ENCODE data around the gene LTBP1.

Gene LTBP1

GRCh38 chr2:33077311-33077710, 130.6 kb downstream of the LTBP1 start:
- TF ChIP-seq CTCF (IDR thresholded peaks at IDR 0.05; ENCODE audit: borderline replicate concordance, control extremely low read depth, extremely low read depth, insufficient read depth, missing control alignments) = no peak
- DNase-seq (ENCODE audit: low spot score) = no peak
- in situ Hi-C loops (cut with MboI; ENCODE audit: low sequenced_read_pairs, unreplicated experiment) = no loop called here

- TF ChIP-seq CTCF (IDR thresholded peaks at IDR 0.05; ENCODE audit: borderline replicate concordance, control extremely low read depth, extremely low read depth, insufficient read depth, missing control alignments) = no peak
- in situ Hi-C loops (cut with MboI; ENCODE audit: low sequenced_read_pairs, unreplicated experiment) = no loop called here
Observed at GRCh38 chr2:33077844-33078243, 131.1 kb downstream of the LTBP1 start.

GRCh38 chr2:33081691-33082090, 134.9 kb downstream of the LTBP1 start:
- no peak for DNase-seq (ENCODE audit: low spot score)
- in situ Hi-C loops (cut with MboI; ENCODE audit: low sequenced_read_pairs, unreplicated experiment) = no loop called here
- no peak for TF ChIP-seq CTCF (IDR thresholded peaks at IDR 0.05; ENCODE audit: borderline replicate concordance, control extremely low read depth, extremely low read depth, insufficient read depth, missing control alignments)

More at GRCh38 chr2:33077844-33078243, 131.1 kb downstream of the LTBP1 start:
- DNase-seq (ENCODE audit: low spot score) = no peak

GRCh38 chr2:33083699-33084387, 137.1 kb downstream of the LTBP1 start:
- no peak for DNase-seq (ENCODE audit: low spot score)
- in situ Hi-C loops (cut with MboI; ENCODE audit: low sequenced_read_pairs, unreplicated experiment) = no loop called here
- no peak for TF ChIP-seq CTCF (IDR thresholded peaks at IDR 0.05; ENCODE audit: borderline replicate concordance, control extremely low read depth, extremely low read depth, insufficient read depth, missing control alignments)

GRCh38 chr2:33084433-33084832, 137.7 kb downstream of the LTBP1 start:
- no peak for TF ChIP-seq CTCF (IDR thresholded peaks at IDR 0.05; ENCODE audit: borderline replicate concordance, control extremely low read depth, extremely low read depth, insufficient read depth, missing control alignments)
- DNase-seq (ENCODE audit: low spot score) = no peak
- in situ Hi-C loops (cut with MboI; ENCODE audit: low sequenced_read_pairs, unreplicated experiment) = no loop called here

GRCh38 chr2:33085646-33086045, 138.9 kb downstream of the LTBP1 start:
- TF ChIP-seq CTCF (IDR thresholded peaks at IDR 0.05; ENCODE audit: borderline replicate concordance, control extremely low read depth, extremely low read depth, insufficient read depth, missing control alignments) = no peak
- in situ Hi-C loops (cut with MboI; ENCODE audit: low sequenced_read_pairs, unreplicated experiment) = no loop called here
- no peak for DNase-seq (ENCODE audit: low spot score)

All from GM13976 (cell line).